ENCODE results near the gene SLC35E1.

The SLC35E1 gene

DNA sequence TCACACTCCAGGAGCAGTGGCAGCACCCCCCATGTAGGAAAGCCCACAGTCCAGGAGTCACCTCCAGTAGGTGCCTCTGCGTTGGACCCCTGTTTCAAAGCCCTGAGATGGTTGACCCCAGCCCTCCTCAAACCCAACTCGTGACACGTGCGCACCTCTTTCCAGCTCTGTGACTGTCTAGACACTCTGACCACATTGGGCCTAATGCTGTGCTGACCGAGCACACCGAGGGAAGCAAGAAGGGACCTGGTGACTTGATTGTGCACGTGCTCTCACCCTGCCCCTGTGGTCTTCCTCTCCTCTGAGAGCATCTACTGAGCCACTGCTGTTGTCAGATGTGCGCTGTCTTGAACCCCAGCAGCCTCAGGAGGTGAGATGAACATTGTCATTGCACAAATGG is 22.9 kb upstream of the SLC35E1 start:
- DNase-seq: no peak

- no peak for DNase-seq
Measured at GRCh38 chr19:16594681-16595091, 22.5 kb upstream of the SLC35E1 start.

GRCh38 chr19:16594131-16594586 is 21.9 kb upstream of the SLC35E1 start:
- no peak for DNase-seq

- DNase-seq: no peak
Measured at GRCh38 chr19:16593181-16593580, 21.0 kb upstream of the SLC35E1 start.

DNA sequence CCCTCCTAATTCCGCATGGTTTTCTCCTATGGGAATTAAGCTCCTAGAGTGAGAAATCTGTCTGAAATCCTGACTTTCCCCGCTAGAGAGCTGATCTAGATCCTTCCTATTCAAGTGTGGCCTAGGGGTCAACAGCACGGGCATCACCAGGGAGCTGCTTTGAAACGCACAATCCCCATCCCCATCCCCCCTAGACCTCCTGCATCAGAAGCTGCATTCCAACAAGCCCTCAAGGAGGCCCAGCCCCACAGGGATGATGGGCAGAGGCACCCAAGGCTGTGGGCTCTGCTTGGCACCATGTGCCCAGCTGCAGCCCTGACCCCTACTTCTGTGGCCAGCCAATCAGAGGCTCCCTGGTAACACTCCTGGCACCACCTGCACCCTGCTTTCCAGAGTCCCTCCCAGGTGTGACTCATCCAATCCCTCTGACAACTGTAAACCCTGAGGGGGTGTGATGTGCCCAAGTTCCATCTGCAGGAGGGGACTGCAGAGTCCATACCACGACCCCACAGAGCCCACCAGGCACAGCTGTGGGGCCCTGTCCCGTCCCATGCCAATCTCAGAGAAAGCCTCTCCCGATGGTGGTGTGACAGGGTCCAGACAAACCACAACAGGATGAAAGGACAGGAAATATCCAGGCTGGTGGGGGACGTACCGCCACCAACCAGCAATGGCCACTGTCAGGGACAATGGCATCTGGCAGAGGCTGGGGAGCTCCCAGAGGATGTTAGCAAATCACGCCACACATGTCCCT is 19.8 kb upstream of the SLC35E1 start:
- DNase-seq: no peak

GRCh38 chr19:16590876-16591802 is 18.9 kb upstream of the SLC35E1 start:
- DNase-seq: no peak

GRCh38 chr19:16589917-16590316 is 17.7 kb upstream of the SLC35E1 start:
- no peak for DNase-seq

DNA sequence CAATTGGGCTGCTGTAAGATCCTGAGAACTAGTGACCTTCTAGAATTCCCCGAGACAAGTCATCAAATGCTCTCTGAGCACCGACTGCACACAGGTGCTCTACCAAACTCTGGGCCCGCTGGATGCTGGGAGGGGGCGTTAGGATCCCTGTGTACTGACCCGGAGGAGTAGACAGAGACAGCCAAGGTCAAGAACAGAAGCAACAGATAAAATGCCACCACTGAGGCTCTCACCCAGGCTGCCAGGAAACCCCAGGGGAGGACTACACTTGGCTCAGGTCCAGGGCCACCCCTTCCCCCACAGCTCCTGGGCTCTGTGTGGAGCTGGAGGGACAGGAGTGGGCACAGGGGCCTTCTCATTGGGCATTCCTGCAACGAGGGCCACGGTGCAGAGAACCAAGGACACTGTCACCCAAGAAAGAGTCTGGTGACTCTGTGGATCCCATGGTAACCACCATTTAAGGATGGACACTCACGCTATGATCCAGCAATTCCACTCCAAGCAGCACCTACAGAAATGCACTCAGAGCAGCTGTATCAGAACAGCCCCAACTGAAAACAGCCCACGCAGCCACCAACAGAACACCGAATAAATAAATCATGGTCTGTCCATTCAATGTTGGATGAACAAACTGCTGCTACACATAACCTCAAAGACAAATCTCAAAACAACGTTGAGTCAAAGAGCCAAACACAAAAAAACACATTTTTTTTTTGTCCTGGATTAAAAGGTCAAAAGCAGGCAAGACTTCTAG is 16.8 kb upstream of the SLC35E1 start:
- DNase-seq: no peak

GRCh38 chr19:16587833-16588823 is 15.9 kb upstream of the SLC35E1 start:
- no peak for DNase-seq

- DNase-seq: no peak
Measured at GRCh38 chr19:16586991-16587832, 15.0 kb upstream of the SLC35E1 start.

DNA sequence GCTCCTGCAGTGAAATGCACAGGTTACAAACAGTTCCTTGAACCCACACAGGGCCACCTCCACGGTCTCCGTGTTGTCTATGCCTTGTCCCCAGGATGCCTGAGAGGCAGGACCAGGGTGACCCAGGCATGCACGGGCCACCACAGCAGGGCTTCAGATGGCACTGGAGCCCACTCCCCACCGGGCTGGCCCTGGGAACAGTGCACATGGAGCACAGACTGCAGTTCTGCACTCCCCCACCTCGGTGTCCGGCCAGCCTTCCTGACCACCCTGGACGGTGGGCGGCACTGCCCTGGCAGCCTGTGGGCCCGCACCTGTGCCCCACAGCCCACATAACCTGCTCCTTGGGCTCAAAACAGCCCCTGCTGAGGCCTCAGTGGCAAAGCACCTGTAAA is 14.3 kb upstream of the SLC35E1 start:
- DNase-seq: no peak

GRCh38 chr19:16585808-16586476 is 13.7 kb upstream of the SLC35E1 start:
- DNase-seq: no peak

DNA sequence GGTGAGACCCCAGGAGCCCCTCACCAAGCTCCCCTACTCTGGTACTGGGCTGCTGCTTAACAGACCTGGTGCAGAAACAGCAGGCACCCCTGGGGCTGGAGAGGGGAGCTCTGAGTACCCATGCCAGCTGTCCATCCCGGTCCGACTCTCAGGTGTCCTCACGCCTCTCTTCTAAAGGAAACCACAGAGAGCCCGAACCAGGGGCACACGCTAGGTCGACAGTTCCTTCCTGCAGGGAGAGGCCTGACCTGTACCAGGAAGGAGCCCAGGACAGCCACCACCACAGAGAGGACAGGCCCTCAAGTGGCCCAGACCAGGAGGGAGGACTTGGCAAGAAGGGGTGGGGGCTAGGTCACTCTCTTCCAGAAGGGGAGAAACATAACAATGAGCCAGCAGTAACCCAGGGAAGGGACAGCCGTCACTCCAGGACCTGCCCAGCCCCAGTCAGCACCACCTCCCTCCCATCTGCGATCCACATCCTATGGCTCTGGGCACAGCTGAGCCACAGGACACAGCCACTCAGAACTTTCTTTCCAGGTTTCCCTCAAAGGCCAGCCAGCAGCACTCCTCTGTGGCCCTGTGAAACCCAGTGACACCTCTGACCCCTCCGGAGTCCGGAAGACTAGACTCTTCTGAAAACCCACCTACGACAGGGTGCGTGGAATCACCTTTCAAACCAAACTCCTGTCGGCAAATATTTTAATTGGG is 13.0 kb upstream of the SLC35E1 start:
- DNase-seq: no peak

DNA sequence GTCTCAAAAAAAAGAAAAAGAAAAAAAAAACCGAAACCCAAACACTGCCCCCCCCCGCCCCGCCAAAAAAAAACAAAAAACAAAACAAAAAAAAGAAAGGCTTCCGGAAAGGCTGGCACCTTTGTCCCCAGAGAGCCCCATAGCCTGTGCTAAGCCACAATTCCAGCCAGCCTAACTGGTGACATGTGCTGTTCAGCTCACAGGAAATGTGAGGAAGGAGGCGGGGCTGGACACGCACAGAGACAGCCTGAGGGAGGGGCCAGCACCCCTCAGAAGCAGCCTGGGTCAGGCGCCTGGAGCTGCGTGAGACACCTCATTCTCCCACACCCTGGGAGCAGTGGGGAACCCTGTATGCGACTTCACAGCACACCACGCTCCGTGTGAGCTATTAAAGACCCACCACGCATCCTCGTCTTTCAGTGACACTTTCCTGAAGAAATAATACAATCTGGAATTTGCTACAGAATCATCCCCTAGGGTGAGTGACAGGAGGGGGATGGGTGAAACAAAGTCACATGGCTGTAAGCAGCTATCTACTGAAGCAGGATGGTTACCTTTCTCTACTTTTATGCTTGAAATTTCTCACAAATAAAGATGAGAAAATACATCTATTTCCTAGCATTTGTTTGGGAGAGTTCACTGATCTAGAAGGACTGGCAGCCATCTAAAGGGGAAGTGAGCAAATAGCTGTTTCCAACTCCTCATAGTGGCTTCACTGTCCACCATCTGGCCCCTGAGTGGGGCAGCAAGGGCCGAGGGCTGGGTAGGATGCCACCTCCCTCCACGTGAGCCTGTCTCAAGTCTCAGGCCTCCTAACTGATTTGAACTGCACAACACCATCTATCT is 12.3 kb upstream of the SLC35E1 start:
- DNase-seq: peak; percentile 41

- no peak for DNase-seq
Measured at GRCh38 chr19:16582486-16583261, 10.5 kb upstream of the SLC35E1 start.

- no peak for DNase-seq
Measured at GRCh38 chr19:16581971-16582343, 9.7 kb upstream of the SLC35E1 start.

GRCh38 chr19:16581145-16581970 is 9.1 kb upstream of the SLC35E1 start:
- DNase-seq: no peak
